SK-N-SH treated with all-trans-retinoic acid at 6 μM for 48 hours (cell line): ENCODE data around the gene HPCAL4.

Experiments used
- ARNTL ChIP-seq: fragments of 450-650 bp; formaldehyde crosslinking; IDR thresholded peaks from 2 replicates; pipeline ENCODE4 v1.5.0; 2020; ENCODE audit warnings: low read depth, mild to moderate bottlenecking, moderate library complexity, borderline replicate concordance
- BACH2 ChIP-seq: fragments of 250-450 bp; sonication (Bioruptor Pico); IDR thresholded peaks from 2 replicates; pipeline ENCODE4 v1.9.0; 2021; ENCODE audit warnings: mild to moderate bottlenecking, borderline replicate concordance
- CSDC2 ChIP-seq: fragments of 250-450 bp; sonication (Bioruptor Pico); IDR thresholded peaks from 2 replicates; pipeline ENCODE4 v1.5.0; 2020; ENCODE audit warnings: mild to moderate bottlenecking, moderate library complexity
- ESRRG ChIP-seq: fragments of 250-450 bp; sonication (Bioruptor Pico); IDR thresholded peaks from 2 replicates; pipeline ENCODE4 v1.6.1; 2021; ENCODE audit warnings: mild to moderate bottlenecking
- GLIS3 ChIP-seq: fragments of 250-450 bp; sonication (Bioruptor Pico); IDR thresholded peaks from 2 replicates; pipeline ENCODE4 v1.5.0; 2020; ENCODE audit warnings: mild to moderate bottlenecking, moderate library complexity
- PPARA ChIP-seq: fragments of 250-450 bp; sonication (Bioruptor Pico); IDR thresholded peaks from 2 replicates; pipeline ENCODE4 v1.5.0; 2020; ENCODE audit warnings: mild to moderate bottlenecking, borderline replicate concordance
- RARB ChIP-seq: fragments of 250-450 bp; sonication (Bioruptor Pico); IDR thresholded peaks from 2 replicates; pipeline ENCODE4 v1.8.0; 2021; ENCODE audit warnings: mild to moderate bottlenecking, moderate library complexity
- SNAI2 ChIP-seq: fragments of 250-450 bp; sonication (Bioruptor Pico); IDR thresholded peaks from 2 replicates; pipeline ENCODE4 v1.5.0; 2020; ENCODE audit warnings: mild to moderate bottlenecking, moderate library complexity
- TCF4 ChIP-seq: fragments of 250-450 bp; sonication (Bioruptor Pico); IDR thresholded peaks from 2 replicates; pipeline ENCODE4 v1.8.0; 2021; ENCODE audit warnings: mild to moderate bottlenecking, moderate library complexity, borderline replicate concordance
- ZFP30 ChIP-seq: fragments of 450-650 bp; formaldehyde crosslinking; IDR thresholded peaks from 2 replicates; pipeline ENCODE4 v1.5.0; 2022; ENCODE audit warnings: mild to moderate bottlenecking, moderate library complexity
- TF ChIP-seq, protein P1 (sequence below): fragments of 250-450 bp; sonication (Bioruptor Pico); IDR thresholded peaks from 2 replicates; pipeline ENCODE4 v1.5.1; 2020; ENCODE audit warnings: low read depth, mild to moderate bottlenecking, moderate library complexity
- TF ChIP-seq, protein P2 (sequence below): fragments of 250-450 bp; sonication (Bioruptor Pico); IDR thresholded peaks from 2 replicates; pipeline ENCODE4 v1.8.0; 2021; ENCODE audit warnings: low read depth, mild to moderate bottlenecking, moderate library complexity, borderline replicate concordance
- TF ChIP-seq, protein P3 (sequence below): fragments of 250-450 bp; sonication (Bioruptor Pico); IDR thresholded peaks from 2 replicates; pipeline ENCODE4 v1.8.0; 2020; ENCODE audit warnings: mild to moderate bottlenecking, moderate library complexity, borderline replicate concordance
- TF ChIP-seq, protein P4 (sequence below): fragments of 250-450 bp; sonication (Bioruptor Pico); IDR thresholded peaks from 2 replicates; pipeline ENCODE4 v1.5.1; 2021; ENCODE audit warnings: mild to moderate bottlenecking, moderate library complexity

DNA sequence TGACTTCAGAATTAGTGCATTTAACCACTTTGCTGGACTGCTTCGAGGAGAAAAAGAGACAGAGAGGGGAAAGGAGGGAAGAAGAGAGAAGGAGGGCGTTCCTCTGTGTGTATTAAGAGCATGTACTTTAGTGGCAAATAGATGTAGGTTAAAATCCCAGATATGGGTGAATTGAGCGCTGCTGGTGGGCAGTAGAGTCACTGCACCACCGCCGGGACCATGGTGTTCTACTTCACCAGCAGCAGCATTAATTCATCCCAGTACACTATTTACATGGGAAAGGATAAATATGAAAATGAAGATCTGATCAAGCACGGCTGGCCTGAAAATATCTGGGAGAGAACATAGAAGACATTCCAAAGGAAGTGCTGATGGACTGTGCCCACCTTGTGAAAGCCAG is 26.6 kb upstream of the HPCAL4 start:
- no peak for TF ChIP-seq PPARA
- TF ChIP-seq, protein P1, sequence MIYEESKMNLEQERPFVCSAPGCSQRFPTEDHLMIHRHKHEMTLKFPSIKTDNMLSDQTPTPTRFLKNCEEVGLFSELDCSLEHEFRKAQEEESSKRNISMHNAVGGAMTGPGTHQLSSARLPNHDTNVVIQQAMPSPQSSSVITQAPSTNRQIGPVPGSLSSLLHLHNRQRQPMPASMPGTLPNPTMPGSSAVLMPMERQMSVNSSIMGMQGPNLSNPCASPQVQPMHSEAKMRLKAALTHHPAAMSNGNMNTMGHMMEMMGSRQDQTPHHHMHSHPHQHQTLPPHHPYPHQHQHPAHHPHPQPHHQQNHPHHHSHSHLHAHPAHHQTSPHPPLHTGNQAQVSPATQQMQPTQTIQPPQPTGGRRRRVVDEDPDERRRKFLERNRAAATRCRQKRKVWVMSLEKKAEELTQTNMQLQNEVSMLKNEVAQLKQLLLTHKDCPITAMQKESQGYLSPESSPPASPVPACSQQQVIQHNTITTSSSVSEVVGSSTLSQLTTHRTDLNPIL (CRISPR knock-in tag): no peak
- TF ChIP-seq, protein P2, sequence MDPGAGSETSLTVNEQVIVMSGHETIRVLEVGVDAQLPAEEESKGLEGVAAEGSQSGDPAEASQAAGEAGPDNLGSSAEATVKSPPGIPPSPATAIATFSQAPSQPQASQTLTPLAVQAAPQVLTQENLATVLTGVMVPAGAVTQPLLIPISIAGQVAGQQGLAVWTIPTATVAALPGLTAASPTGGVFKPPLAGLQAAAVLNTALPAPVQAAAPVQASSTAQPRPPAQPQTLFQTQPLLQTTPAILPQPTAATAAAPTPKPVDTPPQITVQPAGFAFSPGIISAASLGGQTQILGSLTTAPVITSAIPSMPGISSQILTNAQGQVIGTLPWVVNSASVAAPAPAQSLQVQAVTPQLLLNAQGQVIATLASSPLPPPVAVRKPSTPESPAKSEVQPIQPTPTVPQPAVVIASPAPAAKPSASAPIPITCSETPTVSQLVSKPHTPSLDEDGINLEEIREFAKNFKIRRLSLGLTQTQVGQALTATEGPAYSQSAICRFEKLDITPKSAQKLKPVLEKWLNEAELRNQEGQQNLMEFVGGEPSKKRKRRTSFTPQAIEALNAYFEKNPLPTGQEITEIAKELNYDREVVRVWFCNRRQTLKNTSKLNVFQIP: no peak
- TF ChIP-seq ARNTL (CRISPR knock-in tag): no peak
- TF ChIP-seq ZFP30: no peak
- TF ChIP-seq, protein P3, sequence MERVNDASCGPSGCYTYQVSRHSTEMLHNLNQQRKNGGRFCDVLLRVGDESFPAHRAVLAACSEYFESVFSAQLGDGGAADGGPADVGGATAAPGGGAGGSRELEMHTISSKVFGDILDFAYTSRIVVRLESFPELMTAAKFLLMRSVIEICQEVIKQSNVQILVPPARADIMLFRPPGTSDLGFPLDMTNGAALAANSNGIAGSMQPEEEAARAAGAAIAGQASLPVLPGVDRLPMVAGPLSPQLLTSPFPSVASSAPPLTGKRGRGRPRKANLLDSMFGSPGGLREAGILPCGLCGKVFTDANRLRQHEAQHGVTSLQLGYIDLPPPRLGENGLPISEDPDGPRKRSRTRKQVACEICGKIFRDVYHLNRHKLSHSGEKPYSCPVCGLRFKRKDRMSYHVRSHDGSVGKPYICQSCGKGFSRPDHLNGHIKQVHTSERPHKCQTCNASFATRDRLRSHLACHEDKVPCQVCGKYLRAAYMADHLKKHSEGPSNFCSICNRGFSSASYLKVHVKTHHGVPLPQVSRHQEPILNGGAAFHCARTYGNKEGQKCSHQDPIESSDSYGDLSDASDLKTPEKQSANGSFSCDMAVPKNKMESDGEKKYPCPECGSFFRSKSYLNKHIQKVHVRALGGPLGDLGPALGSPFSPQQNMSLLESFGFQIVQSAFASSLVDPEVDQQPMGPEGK (CRISPR knock-in tag): no peak
- no peak for TF ChIP-seq RARB (CRISPR knock-in tag)
- TF ChIP-seq, protein P4, sequence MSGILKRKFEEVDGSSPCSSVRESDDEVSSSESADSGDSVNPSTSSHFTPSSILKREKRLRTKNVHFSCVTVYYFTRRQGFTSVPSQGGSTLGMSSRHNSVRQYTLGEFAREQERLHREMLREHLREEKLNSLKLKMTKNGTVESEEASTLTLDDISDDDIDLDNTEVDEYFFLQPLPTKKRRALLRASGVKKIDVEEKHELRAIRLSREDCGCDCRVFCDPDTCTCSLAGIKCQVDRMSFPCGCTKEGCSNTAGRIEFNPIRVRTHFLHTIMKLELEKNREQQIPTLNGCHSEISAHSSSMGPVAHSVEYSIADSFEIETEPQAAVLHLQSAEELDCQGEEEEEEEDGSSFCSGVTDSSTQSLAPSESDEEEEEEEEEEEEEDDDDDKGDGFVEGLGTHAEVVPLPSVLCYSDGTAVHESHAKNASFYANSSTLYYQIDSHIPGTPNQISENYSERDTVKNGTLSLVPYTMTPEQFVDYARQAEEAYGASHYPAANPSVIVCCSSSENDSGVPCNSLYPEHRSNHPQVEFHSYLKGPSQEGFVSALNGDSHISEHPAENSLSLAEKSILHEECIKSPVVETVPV (CRISPR knock-in tag): no peak
- TF ChIP-seq GLIS3 (CRISPR knock-in tag): no peak
- no peak for TF ChIP-seq SNAI2 (CRISPR knock-in tag)
- TF ChIP-seq TCF4 (CRISPR knock-in tag): no peak
- no peak for TF ChIP-seq BACH2 (CRISPR knock-in tag)
- TF ChIP-seq CSDC2 (CRISPR knock-in tag): no peak
- TF ChIP-seq ESRRG (CRISPR knock-in tag): no peak
